Adipocyte (in vitro differentiated cells): Measurements from ENCODE around the gene ARL2.
A peak's percentile ranks its signal among the peaks of the same experiment; 100 is the strongest.

Experiments used
- DNase-seq: peaks from one replicate; pipeline ENCODE4 v3.0.0-alpha.2; 2015; ENCODE audit warnings: low read depth
- H3K27me3 ChIP-seq: replicated peaks from 2 replicates; pipeline ENCODE4 v1.7.0; 2013; ENCODE audit warnings: mild to moderate bottlenecking, low read length, moderate library complexity; ENCODE audit not compliant: control insufficient read depth, insufficient read depth
- H3K36me3 ChIP-seq: 2 replicates; pipeline ENCODE4 v1.7.0; 2013; ENCODE audit warnings: low read length, mild to moderate bottlenecking, moderate library complexity; ENCODE audit not compliant: control insufficient read depth, insufficient read depth, severe bottlenecking
- H3K4me1 ChIP-seq: 2 replicates; pipeline ENCODE4 v1.7.0; 2013; ENCODE audit warnings: mild to moderate bottlenecking, low read length, moderate library complexity; ENCODE audit not compliant: control insufficient read depth, insufficient read depth
- H3K4me3 ChIP-seq: 2 replicates; pipeline ENCODE4 v1.7.0; 2013; ENCODE audit warnings: mild to moderate bottlenecking, low read length, moderate library complexity
- H3K9ac ChIP-seq: 2 replicates; pipeline ENCODE4 v1.7.0; 2013; ENCODE audit warnings: mild to moderate bottlenecking, low read length, moderate library complexity
- H3K9me3 ChIP-seq: 2 replicates; pipeline ENCODE4 v1.7.0; 2013; ENCODE audit warnings: mild to moderate bottlenecking, low read length, moderate library complexity; ENCODE audit not compliant: control insufficient read depth

ARL2 gene

GRCh38 chr11:65032216-65032615, 18.3 kb downstream of the ARL2 start:
- Histone ChIP-seq H3K27me3 (no peaks in the 10 kb centered on the region), H3K36me3 (peaks cover 20% of the 10 kb centered on the region), H3K4me1 (peaks cover 10% of the 10 kb centered on the region), H3K9ac (no peak overlapping the region), H3K4me3 (no peak overlapping the region), H3K9me3 (no peaks in the 10 kb centered on the region)
- DNase-seq: no peak

GRCh38 chr11:65034423-65034822, 20.5 kb downstream of the ARL2 start:
- Histone ChIP-seq H3K9ac (no peak overlapping the region), H3K27me3 (no peaks in the 10 kb centered on the region), H3K9me3 (no peaks in the 10 kb centered on the region), H3K36me3 (peaks cover 29% of the 10 kb centered on the region), H3K4me1 (peaks cover 7% of the 10 kb centered on the region), H3K4me3 (no peak overlapping the region)
- DNase-seq: no peak

- H3K4me3 ChIP-seq: no peak overlapping the region
- H3K9ac ChIP-seq: no peak overlapping the region
- H3K4me1 ChIP-seq: peaks cover 13% of the 10 kb centered on the region
- DNase-seq: no peak
- peaks cover 32% of the 10 kb centered on the region for H3K36me3 ChIP-seq
- H3K9me3 ChIP-seq: no peaks in the 10 kb centered on the region
- H3K27me3 ChIP-seq: no peaks in the 10 kb centered on the region
Observed at GRCh38 chr11:65035579-65035978, 21.6 kb downstream of the ARL2 start.

GRCh38 chr11:65036931-65037330, 23.0 kb downstream of the ARL2 start:
- no peak for DNase-seq
- Histone ChIP-seq H3K9me3 (no peaks in the 10 kb centered on the region), H3K9ac (no peak overlapping the region), H3K36me3 (peaks cover 32% of the 10 kb centered on the region), H3K27me3 (no peaks in the 10 kb centered on the region), H3K4me3 (no peak overlapping the region), H3K4me1 (peaks cover 16% of the 10 kb centered on the region)

GRCh38 chr11:65040520-65040846, 26.5 kb downstream of the ARL2 start:
- Histone ChIP-seq H3K27me3 (no peaks in the 10 kb centered on the region), H3K4me1 (peaks cover 35% of the 10 kb centered on the region), H3K9me3 (no peaks in the 10 kb centered on the region), H3K36me3 (peaks cover 23% of the 10 kb centered on the region), H3K9ac (peak overlapping the region; percentile 88), H3K4me3 (peak overlapping the region; percentile 85)
- no peak for DNase-seq

- H3K36me3 ChIP-seq: peaks cover 19% of the 10 kb centered on the region
Observed at GRCh38 chr11:65040847-65041622, 27.1 kb downstream of the ARL2 start, which contains the start of gene SAC3D1. Gene SAC3D1 (plus strand): TSS chr11:65041210. CDS start chr11:65041293, 83 bp downstream.

GRCh38 chr11:65042891-65043290, 28.9 kb downstream of the ARL2 start:
- H3K9me3 ChIP-seq: no peaks in the 10 kb centered on the region

More at GRCh38 chr11:65040847-65041622, 27.1 kb downstream of the ARL2 start, which contains the start of gene SAC3D1:
- H3K4me3 ChIP-seq: peak within 1 kb of the TSS; percentile 85
- DNase-seq: peak; percentile 93
- H3K27me3 ChIP-seq: no peaks in the 10 kb centered on the region
- H3K4me1 ChIP-seq: peaks cover 35% of the 10 kb centered on the region
- peak within 1 kb of the TSS; percentile 88 for H3K9ac ChIP-seq
- H3K9me3 ChIP-seq: no peaks in the 10 kb centered on the region

GRCh38 chr11:65043881-65044501, 30.0 kb downstream of the ARL2 start:
- Histone ChIP-seq H3K4me1 (peaks cover 33% of the 10 kb centered on the region), H3K36me3 (peaks cover 9% of the 10 kb centered on the region), H3K9ac (no peak overlapping the region), H3K27me3 (no peaks in the 10 kb centered on the region), H3K4me3 (peak overlapping the region; percentile 18), H3K9me3 (no peaks in the 10 kb centered on the region)
- DNase-seq: no peak

More at GRCh38 chr11:65042891-65043290, 28.9 kb downstream of the ARL2 start:
- H3K4me3 ChIP-seq: no peak overlapping the region
- H3K27me3 ChIP-seq: no peaks in the 10 kb centered on the region
- no peak for DNase-seq
- peaks cover 33% of the 10 kb centered on the region for H3K4me1 ChIP-seq
- H3K9ac ChIP-seq: no peak overlapping the region
- H3K36me3 ChIP-seq: peaks cover 14% of the 10 kb centered on the region

- no peak for DNase-seq
- H3K4me1 ChIP-seq: peaks cover 32% of the 10 kb centered on the region
- no peaks in the 10 kb centered on the region for H3K9me3 ChIP-seq
- no peak overlapping the region for H3K4me3 ChIP-seq
- H3K36me3 ChIP-seq: peaks cover 7% of the 10 kb centered on the region
- no peaks in the 10 kb centered on the region for H3K27me3 ChIP-seq
- H3K9ac ChIP-seq: no peak overlapping the region
Observed at GRCh38 chr11:65045061-65045460, 31.1 kb downstream of the ARL2 start.

- no peaks in the 10 kb centered on the region for H3K9me3 ChIP-seq
- no peak for DNase-seq
- no peak overlapping the region for H3K9ac ChIP-seq
- no peak overlapping the region for H3K4me3 ChIP-seq
- H3K27me3 ChIP-seq: no peaks in the 10 kb centered on the region
- peaks cover 27% of the 10 kb centered on the region for H3K4me1 ChIP-seq
- H3K36me3 ChIP-seq: peaks cover 7% of the 10 kb centered on the region
Observed at GRCh38 chr11:65045728-65046127, 31.8 kb downstream of the ARL2 start.

- no peak for DNase-seq
- peak overlapping the region; percentile 77 for H3K4me3 ChIP-seq
- no peaks in the 10 kb centered on the region for H3K9me3 ChIP-seq
- H3K9ac ChIP-seq: peak overlapping the region; percentile 71
- H3K36me3 ChIP-seq: peaks cover 7% of the 10 kb centered on the region
- H3K4me1 ChIP-seq: peaks cover 17% of the 10 kb centered on the region
- peaks cover 4% of the 10 kb centered on the region for H3K27me3 ChIP-seq
Observed at GRCh38 chr11:65047581-65048422, 33.8 kb downstream of the ARL2 start.
